Activated CD8-positive, alpha-beta memory T cell treated with anti-CD3 and anti-CD28 coated beads for 36 hours (primary cell): ENCODE measurements around the gene CLEC14A. TPM values are rescaled to one million over a fixed set of nuclear protein-coding genes. Genes with fewer than 3 reads are reported as not detected.

Source experiments
- CTCF ChIA-PET: fragments of 350-600 bp; sonication (Branson Sonifier 250); formaldehyde crosslinking; loops from one replicate; lab custom pipeline; 2021; ENCODE audit warnings: antibody characterized with exemption; lab: Charles Lee
- POLR2A ChIA-PET: fragments of 350-600 bp; sonication (Branson Sonifier 250); formaldehyde crosslinking; loops from one replicate; lab custom pipeline; 2021; ENCODE audit warnings: antibody characterized with exemption; lab: Charles Lee
- total RNA-seq, 2 experiments: library from RNA; stranded (reverse); gene quantifications; one replicate each; pipeline ENCODE4 v1.2.3, GENCODE V29; 2021

CLEC14A gene
- total RNA-seq, 2 experiments from 2014 or later = not detected

GRCh38 chr14:38207736-38208617 is 47.9 kb downstream of the CLEC14A start, which contains the start of gene SSTR1:
TSS of gene SSTR1 (plus strand) at chr14:38207904. CDS start at chr14:38209390, 1,486 bp downstream.
- POLR2A ChIA-PET = no interaction called here
- CTCF ChIA-PET = interaction anchor here (0.6 kb wide), 1 partner anchor 747 kb away, joined by 3 read pairs; no protein-coding TSS in a partner anchor

GRCh38 chr14:38207377-38207735 is 48.5 kb downstream of the CLEC14A start:
- POLR2A ChIA-PET = no interaction called here
- CTCF ChIA-PET = no interaction called here

- POLR2A ChIA-PET = no interaction called here
- CTCF ChIA-PET = no interaction called here
Observed at GRCh38 chr14:38206689-38207376, 49.1 kb downstream of the CLEC14A start.

- ChIA-PET POLR2A (no interaction called here), CTCF (no interaction called here)
Observed at GRCh38 chr14:38205949-38206665, 49.8 kb downstream of the CLEC14A start.

GRCh38 chr14:38205119-38205813 is 50.6 kb downstream of the CLEC14A start:
- CTCF ChIA-PET = no interaction called here
- POLR2A ChIA-PET = no interaction called here

GRCh38 chr14:38204719-38205115 is 51.2 kb downstream of the CLEC14A start:
- ChIA-PET CTCF (no interaction called here), POLR2A (no interaction called here)

Other genes with a start within 250 kb of the CLEC14A start
- not detected for gene SSTR1, start 48.2 kb downstream of the CLEC14A start, total RNA-seq